DMS 273 treated with DMSO at 0.1 percent for 48 hours (cell line): ENCODE data around the gene FCGR2B.
"Not testable (repeated sequence)": the region's sequence is repeated elsewhere in the genome, so short reads cannot be mapped to it uniquely, and the experiment has no call there.

Experiments used
- DNase-seq: peaks from one replicate; lab custom pipeline; 2025; lab: John Stamatoyannopoulos, UW

The FCGR2B gene

GRCh38 chr1:161647507-161648360 is 15.2 kb upstream of the FCGR2B start:
- not testable (repeated sequence) for DNase-seq

- not testable (repeated sequence) for DNase-seq
Observed at GRCh38 chr1:161653541-161653940, 9.4 kb upstream of the FCGR2B start.

- not testable (repeated sequence) for DNase-seq
Observed at GRCh38 chr1:161653971-161654370, 9.0 kb upstream of the FCGR2B start.

GRCh38 chr1:161658524-161658923 is 4.4 kb upstream of the FCGR2B start:
- DNase-seq = not testable (repeated sequence)

GRCh38 chr1:161661660-161662311 is 1.2 kb upstream of the FCGR2B start:
- not testable (repeated sequence) for DNase-seq

- DNase-seq = not testable (repeated sequence)
Observed at GRCh38 chr1:161663569-161663968, 626 bp downstream of the FCGR2B start.

- not testable (repeated sequence) for DNase-seq
Observed at GRCh38 chr1:161664689-161665088, 1.7 kb downstream of the FCGR2B start.

- not testable (repeated sequence) for DNase-seq
Observed at GRCh38 chr1:161671045-161672020, 8.4 kb downstream of the FCGR2B start.

GRCh38 chr1:161673437-161673836 is 10.5 kb downstream of the FCGR2B start:
- DNase-seq = not testable (repeated sequence)

- DNase-seq = not testable (repeated sequence)
Observed at GRCh38 chr1:161674447-161674846, 11.5 kb downstream of the FCGR2B start.

- not testable (repeated sequence) for DNase-seq
Observed at GRCh38 chr1:161674908-161675307, 12.0 kb downstream of the FCGR2B start.

- DNase-seq = no peak
Observed at GRCh38 chr1:161676441-161676840, 13.5 kb downstream of the FCGR2B start.

GRCh38 chr1:161676958-161677689 is 14.2 kb downstream of the FCGR2B start:
- DNase-seq = no peak

GRCh38 chr1:161678500-161678899 is 15.6 kb downstream of the FCGR2B start:
- no peak for DNase-seq

GRCh38 chr1:161681879-161682278 is 18.9 kb downstream of the FCGR2B start:
- DNase-seq = no peak

- DNase-seq = no peak
Observed at GRCh38 chr1:161688946-161689345, 26.0 kb downstream of the FCGR2B start.

- DNase-seq = no peak
Observed at GRCh38 chr1:161691846-161692245, 28.9 kb downstream of the FCGR2B start.

GRCh38 chr1:161693020-161693712 is 30.2 kb downstream of the FCGR2B start:
- DNase-seq = not testable (repeated sequence)

GRCh38 chr1:161698302-161698701 is 35.4 kb downstream of the FCGR2B start:
- not testable (repeated sequence) for DNase-seq

GRCh38 chr1:161702250-161702649 is 39.3 kb downstream of the FCGR2B start:
- no peak for DNase-seq

GRCh38 chr1:161705537-161705936 is 42.6 kb downstream of the FCGR2B start:
- no peak for DNase-seq
